K562 (cell line): ENCODE results near the gene DEDD2. TPM values are rescaled to one million over a fixed set of nuclear protein-coding genes. Genes with fewer than 3 reads are reported as not detected.

ENCODE experiments used
- ATF7 ChIP-seq: fragments of 450-650 bp; IDR thresholded peaks from 2 replicates; pipeline ENCODE4 v1.7.1; 2014; ENCODE audit warnings: mild to moderate bottlenecking, moderate library complexity
- CHD2 ChIP-seq: IDR thresholded peaks from 2 replicates; pipeline ENCODE4 v1.6.1; 2011; ENCODE audit warnings: low read depth, low read length
- CREB3 ChIP-seq: fragments of 450-650 bp; conservative IDR thresholded peaks from 2 replicates; pipeline ENCODE4 v1.6.1; 2016; ENCODE audit warnings: missing genetic modification characterization, low read depth, mild to moderate bottlenecking, missing compliant biosample characterization, moderate library complexity
- CTCF ChIP-seq, 3 experiments: IDR thresholded peaks in 2 of 3; conservative IDR thresholded peaks in 1 of 3; 2 replicates each; pipeline ENCODE4 v1.5.1; 2011 to 2012; ENCODE audit warnings: low read length in 3 of 3, mild to moderate bottlenecking in 3 of 3, control low read depth in 2 of 3, improper control_type of control experiment in 1 of 3, inconsistent platforms in 1 of 3, low read depth in 1 of 3, mixed read lengths in 1 of 3, moderate library complexity in 1 of 3; ENCODE audit not compliant: insufficient read depth in 2 of 3
- KLF6 ChIP-seq: fragments of 250-450 bp; sonication (Bioruptor Pico); IDR thresholded peaks from 2 replicates; pipeline ENCODE4 v1.4.0; 2020; ENCODE audit warnings: mild to moderate bottlenecking, moderate library complexity, borderline replicate concordance
- NR0B1 ChIP-seq: fragments of 450-650 bp; IDR thresholded peaks from one replicate; pipeline ENCODE4 v1.6.1; 2018; ENCODE audit warnings: mild to moderate bottlenecking, moderate library complexity; ENCODE audit not compliant: partially characterized antibody
- RCOR1 ChIP-seq, 2 experiments: IDR thresholded peaks; 2 replicates each; pipeline ENCODE4 v1.6.1; 2012; ENCODE audit warnings: low read depth in 2 of 2, low read length in 2 of 2, borderline replicate concordance in 1 of 2, improper control_type of control experiment in 1 of 2
- TEAD1 ChIP-seq, 2 experiments: fragments of 450-650 bp in 1 of 2; sonication (generic) in 1 of 2; formaldehyde crosslinking; IDR thresholded peaks; 2 replicates each; pipeline versions ENCODE4 v1.4.0 to v1.8.0; 2020 to 2022; ENCODE audit warnings: mild to moderate bottlenecking in 2 of 2, missing genetic modification reagents in 1 of 2
- TEAD2 ChIP-seq: fragments of 450-650 bp; IDR thresholded peaks from 2 replicates; pipeline ENCODE4 v1.6.1; 2016; ENCODE audit warnings: missing genetic modification characterization, control low read depth, missing compliant biosample characterization
- ZNF253 ChIP-seq: fragments of 250-450 bp; sonication (Bioruptor Pico); conservative IDR thresholded peaks from 2 replicates; pipeline ENCODE4 v1.6.1; 2021; ENCODE audit warnings: mild to moderate bottlenecking
- ZNF76 ChIP-seq: fragments of 250-450 bp; sonication (Bioruptor Pico); IDR thresholded peaks from 2 replicates; pipeline ENCODE4 v1.4.0; 2020; ENCODE audit warnings: mild to moderate bottlenecking, moderate library complexity, borderline replicate concordance
- polyA plus RNA-seq, 8 experiments: library from polyadenylated mRNA; depleted of rRNA in 4 of 8; stranded (reverse) in 5 of 8; unstranded in 3 of 8; fragments of >200 nt; fragmentation: Nextera tagmentation in 2 of 8; fragmentation: Illumina TruSeq in 1 of 8; extraction: Ambion mirVana in 2 of 8; extraction: Trizol in 1 of 8; gene quantifications; 2 replicates each; pipeline versions ENCODE4 v1.2.1 to v1.2.3, GENCODE V29; 2011 to 2014; ENCODE audit warnings: inconsistent platforms in 1 of 8, missing spikeins in 1 of 8
- total RNA-seq, 7 experiments: library from RNA; depleted of rRNA in 6 of 7; stranded (reverse); fragments of >200 nt in 6 of 7; fragmentation: Illumina TruSeq in 2 of 7; extraction: Trizol in 2 of 7; gene quantifications; 2 replicates each; pipeline versions ENCODE4 v1.2.1 to v1.2.3, GENCODE V29; 2011 to 2021; ENCODE audit warnings: low replicate concordance in 1 of 7
- TF ChIP-seq, protein P1 (sequence below): IDR thresholded peaks from 2 replicates; pipeline ENCODE4 v1.6.1; 2011; ENCODE audit warnings: borderline replicate concordance, low read depth, mild to moderate bottlenecking, moderate library complexity, low read length; ENCODE audit not compliant: insufficient read depth, poor library complexity, severe bottlenecking
- TF ChIP-seq, protein P2 (sequence below), 2 experiments: fragments of 150-350 bp in 1 of 2; IDR thresholded peaks; 2 replicates each; pipeline ENCODE4 v1.6.1; 2012 to 2016; ENCODE audit warnings: low read depth in 2 of 2, low read length in 2 of 2, mild to moderate bottlenecking in 1 of 2, moderate library complexity in 1 of 2

The DEDD2 gene
- total and polyA plus RNA-seq, 9 of the 15 experiments (the other 6 are each of a cell fraction or from before 2014, with no cell fraction given): 4.3 to 43.0 (median 29.2) TPM

- peak; percentile 67 to 76 (median 74) for TF ChIP-seq CTCF (IDR thresholded peaks at IDR 0.05 in 2 of 3, conservative IDR thresholded peaks at IDR 0.05 in 1 of 3; ENCODE audit: insufficient read depth in 2 of 3, low read depth in 1 of 3, low read length in 3 of 3)
- TF ChIP-seq CHD2: no peak
- no peak for TF ChIP-seq NR0B1
- no peak for TF ChIP-seq ZNF76 (CRISPR knock-in tag)
- no peak for TF ChIP-seq ZNF253 (CRISPR knock-in tag)
- no peak for TF ChIP-seq TEAD2 (tag)
- TF ChIP-seq KLF6 (CRISPR knock-in tag): no peak
- 0 out of 2 replicates have a peak, but pooled peaks have one; percentile 40 for TF ChIP-seq ATF7
- TF ChIP-seq RCOR1 (IDR thresholded peaks at IDR 0.05; ENCODE audit: borderline replicate concordance in 1 of 2, low read depth in 2 of 2, low read length in 2 of 2): peak in 1 of 2 experiments; percentile 60; a peak in 1 of 4 replicates
- TF ChIP-seq CREB3: no peak
- TF ChIP-seq, protein P1, sequence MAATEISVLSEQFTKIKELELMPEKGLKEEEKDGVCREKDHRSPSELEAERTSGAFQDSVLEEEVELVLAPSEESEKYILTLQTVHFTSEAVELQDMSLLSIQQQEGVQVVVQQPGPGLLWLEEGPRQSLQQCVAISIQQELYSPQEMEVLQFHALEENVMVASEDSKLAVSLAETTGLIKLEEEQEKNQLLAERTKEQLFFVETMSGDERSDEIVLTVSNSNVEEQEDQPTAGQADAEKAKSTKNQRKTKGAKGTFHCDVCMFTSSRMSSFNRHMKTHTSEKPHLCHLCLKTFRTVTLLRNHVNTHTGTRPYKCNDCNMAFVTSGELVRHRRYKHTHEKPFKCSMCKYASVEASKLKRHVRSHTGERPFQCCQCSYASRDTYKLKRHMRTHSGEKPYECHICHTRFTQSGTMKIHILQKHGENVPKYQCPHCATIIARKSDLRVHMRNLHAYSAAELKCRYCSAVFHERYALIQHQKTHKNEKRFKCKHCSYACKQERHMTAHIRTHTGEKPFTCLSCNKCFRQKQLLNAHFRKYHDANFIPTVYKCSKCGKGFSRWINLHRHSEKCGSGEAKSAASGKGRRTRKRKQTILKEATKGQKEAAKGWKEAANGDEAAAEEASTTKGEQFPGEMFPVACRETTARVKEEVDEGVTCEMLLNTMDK: peak; percentile 41
- TF ChIP-seq, protein P2, sequence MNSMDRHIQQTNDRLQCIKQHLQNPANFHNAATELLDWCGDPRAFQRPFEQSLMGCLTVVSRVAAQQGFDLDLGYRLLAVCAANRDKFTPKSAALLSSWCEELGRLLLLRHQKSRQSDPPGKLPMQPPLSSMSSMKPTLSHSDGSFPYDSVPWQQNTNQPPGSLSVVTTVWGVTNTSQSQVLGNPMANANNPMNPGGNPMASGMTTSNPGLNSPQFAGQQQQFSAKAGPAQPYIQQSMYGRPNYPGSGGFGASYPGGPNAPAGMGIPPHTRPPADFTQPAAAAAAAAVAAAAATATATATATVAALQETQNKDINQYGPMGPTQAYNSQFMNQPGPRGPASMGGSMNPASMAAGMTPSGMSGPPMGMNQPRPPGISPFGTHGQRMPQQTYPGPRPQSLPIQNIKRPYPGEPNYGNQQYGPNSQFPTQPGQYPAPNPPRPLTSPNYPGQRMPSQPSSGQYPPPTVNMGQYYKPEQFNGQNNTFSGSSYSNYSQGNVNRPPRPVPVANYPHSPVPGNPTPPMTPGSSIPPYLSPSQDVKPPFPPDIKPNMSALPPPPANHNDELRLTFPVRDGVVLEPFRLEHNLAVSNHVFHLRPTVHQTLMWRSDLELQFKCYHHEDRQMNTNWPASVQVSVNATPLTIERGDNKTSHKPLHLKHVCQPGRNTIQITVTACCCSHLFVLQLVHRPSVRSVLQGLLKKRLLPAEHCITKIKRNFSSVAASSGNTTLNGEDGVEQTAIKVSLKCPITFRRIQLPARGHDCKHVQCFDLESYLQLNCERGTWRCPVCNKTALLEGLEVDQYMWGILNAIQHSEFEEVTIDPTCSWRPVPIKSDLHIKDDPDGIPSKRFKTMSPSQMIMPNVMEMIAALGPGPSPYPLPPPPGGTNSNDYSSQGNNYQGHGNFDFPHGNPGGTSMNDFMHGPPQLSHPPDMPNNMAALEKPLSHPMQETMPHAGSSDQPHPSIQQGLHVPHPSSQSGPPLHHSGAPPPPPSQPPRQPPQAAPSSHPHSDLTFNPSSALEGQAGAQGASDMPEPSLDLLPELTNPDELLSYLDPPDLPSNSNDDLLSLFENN (IDR thresholded peaks at IDR 0.05; ENCODE audit: low read depth in 2 of 2, low read length in 2 of 2): no peak
- TF ChIP-seq TEAD1 (CRISPR knock-in tag; IDR thresholded peaks at IDR 0.05): no peak
These were observed 28.9 kb upstream of the DEDD2 start (continued) for GRCh38 chr19:42246143-42246921.
